HG02852 (cell line): ENCODE results near the gene PRTN3.
"Not testable (repeated sequence)": the region's sequence is repeated elsewhere in the genome, so short reads cannot be mapped to it uniquely, and the experiment has no call there.

Experiments used
- ATAC-seq: cut with Tn5 transposase; IDR thresholded peaks from one replicate; pipeline ENCODE4 v1.9.1; 2021; ENCODE audit warnings: mild to moderate bottlenecking, moderate library complexity; ENCODE audit not compliant: unreplicated experiment

PRTN3 gene

DNA sequence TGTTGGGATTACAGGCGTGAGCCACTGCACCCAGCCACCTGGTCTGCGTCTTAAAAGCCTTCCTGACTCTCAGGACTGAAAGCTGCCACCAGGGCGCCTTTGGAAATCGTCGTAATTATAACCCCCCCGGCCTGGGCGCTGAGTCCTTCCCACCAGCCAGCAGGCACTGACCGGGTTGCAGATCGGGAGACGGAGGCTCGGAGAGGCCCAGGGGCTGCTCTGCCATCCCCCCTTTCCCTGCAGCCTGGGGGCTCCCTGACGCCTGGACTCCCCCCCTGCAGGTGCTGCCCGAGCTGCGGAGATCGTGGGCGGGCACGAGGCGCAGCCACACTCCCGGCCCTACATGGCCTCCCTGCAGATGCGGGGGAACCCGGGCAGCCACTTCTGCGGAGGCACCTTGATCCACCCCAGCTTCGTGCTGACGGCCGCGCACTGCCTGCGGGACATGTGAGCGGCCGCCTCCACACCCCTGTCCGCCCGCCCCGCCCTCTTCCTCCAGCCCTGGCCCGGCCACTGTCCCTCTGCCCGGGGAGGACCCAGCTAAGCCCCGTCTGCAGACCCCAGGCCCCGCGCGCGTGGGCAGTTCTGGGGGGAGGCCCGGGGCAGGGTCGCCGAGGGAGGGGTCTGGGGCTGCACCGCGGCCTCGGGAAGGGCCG is 2.5 kb downstream of the PRTN3 start:
- no peak for ATAC-seq

DNA sequence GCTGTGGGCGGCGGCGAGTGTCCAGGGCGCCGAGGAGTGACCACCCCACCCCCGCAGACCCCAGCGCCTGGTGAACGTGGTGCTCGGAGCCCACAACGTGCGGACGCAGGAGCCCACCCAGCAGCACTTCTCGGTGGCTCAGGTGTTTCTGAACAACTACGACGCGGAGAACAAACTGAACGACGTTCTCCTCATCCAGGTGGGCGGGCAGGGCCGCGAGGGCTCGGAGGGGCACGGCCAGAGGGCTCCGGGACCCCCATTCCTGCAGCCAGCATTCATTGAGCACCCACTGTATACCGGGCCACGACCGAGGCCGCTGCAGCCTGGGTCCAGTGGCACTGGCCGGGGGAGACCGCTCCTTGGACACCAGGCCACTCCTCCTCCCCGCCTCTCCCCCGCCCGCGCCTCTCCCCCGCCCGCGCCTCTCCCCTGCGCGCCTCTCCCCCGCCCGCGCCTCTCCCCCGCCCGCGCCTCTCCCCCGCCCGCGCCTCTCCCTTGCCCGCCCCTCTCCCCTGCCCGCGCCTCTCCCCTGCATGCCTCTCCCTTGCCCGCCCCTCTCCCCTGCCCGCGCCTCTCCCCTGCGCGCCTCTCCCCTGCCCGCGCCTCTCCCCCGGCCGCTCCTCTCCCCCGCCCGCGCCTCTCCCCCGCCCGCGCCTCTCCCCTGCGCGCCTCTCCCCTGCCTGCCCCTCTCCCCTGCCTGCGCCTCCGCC is 3.2 kb downstream of the PRTN3 start:
- no peak for ATAC-seq

DNA sequence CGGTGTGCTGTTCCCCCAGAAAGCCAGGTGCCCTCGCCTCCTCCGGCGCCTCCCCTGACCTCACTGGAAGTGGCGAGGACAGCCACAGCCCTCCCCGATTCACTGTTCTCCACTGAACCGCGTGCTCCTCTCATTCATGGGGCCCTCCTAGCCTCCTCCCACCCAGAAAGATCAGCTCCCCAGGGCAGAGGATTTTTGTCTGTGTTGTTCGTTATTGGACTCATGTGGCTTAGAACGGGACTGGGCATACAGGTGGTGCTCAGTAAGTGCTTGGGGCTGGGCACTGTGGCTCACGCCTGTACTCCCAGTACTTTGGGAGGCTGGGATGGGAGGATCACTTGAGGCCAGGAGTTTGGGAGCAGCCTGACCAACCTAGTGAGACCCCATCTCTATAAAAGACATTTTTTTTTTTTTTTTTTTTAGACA is 3.8 kb downstream of the PRTN3 start:
- ATAC-seq: no peak

DNA sequence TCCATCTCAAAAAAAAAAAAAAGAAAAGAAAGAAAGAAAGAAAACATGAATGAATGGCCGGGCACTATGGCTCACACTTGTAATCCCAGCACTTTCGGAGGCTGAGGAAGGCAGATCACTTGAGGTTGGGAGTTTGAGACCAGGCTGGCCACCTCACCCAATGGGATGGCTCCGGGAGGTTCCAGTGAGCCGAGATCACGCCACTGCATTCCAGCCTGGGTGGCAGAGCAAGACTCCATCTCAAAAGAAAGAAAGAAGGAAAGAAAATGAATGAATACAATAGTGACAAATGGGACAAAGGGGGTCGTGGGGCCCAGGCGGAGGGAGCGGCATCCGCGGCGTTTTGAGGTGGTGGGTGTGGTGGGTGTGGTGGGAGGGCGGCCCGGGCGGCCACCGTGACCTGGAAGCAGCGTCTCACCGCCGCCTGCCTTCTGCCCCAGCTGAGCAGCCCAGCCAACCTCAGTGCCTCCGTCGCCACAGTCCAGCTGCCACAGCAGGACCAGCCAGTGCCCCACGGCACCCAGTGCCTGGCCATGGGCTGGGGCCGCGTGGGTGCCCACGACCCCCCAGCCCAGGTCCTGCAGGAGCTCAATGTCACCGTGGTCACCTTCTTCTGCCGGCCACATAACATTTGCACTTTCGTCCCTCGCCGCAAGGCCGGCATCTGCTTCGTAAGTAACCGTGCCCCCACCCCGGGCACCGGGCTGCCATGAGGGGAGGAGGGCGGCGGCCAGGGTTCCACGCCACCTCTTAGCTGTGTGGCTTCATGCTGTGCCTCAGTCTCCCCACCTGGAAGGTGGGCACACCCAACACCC is 5.1 kb downstream of the PRTN3 start:
- no peak for ATAC-seq

DNA sequence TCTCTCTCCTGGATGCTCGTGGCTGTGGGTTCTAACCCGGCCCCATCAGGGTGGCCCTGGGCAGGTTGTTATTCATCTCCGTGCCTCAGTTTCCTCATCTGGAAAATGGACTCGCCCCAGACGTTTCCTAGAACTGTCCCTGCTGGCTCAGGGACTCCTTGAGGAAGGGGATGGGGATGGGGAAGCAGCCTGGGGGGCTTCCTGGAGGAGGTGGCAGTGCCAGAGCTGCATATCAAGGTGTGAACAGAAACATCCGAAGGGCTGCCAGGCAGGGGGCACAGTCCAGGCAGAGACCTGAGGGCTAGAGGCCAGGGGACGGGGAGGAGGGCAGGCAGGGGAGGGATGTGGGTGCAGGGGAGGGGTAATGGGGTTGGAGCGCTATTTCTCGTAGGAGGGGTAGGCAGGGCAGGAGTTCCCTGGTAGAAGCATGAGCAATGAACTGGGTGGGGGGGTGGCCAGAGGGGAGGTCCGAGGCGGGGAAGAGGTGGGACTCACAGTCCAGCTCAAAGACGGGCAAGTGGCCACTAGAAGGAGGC is 7.7 kb downstream of the PRTN3 start:
- no peak for ATAC-seq

DNA sequence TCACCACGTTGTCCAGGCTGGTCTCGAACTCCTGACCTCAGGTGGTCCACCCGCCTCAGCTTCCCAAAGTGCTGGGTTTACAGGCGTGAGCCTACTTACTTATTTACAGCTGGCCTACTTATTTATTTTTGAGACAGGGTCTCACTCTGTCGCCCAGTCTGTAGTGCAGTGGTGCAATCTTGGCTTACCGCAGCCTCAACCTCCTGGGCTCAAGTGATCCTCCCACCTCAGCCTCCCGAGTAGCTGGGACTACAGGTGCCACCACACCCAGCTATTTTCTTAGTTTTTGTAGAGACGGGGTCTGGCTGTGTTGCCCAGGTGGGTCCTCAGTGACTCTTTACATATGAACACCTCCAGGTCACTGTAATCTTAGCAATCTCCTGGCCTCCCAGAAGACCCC is 8.4 kb downstream of the PRTN3 start:
- ATAC-seq: not testable (repeated sequence)

DNA sequence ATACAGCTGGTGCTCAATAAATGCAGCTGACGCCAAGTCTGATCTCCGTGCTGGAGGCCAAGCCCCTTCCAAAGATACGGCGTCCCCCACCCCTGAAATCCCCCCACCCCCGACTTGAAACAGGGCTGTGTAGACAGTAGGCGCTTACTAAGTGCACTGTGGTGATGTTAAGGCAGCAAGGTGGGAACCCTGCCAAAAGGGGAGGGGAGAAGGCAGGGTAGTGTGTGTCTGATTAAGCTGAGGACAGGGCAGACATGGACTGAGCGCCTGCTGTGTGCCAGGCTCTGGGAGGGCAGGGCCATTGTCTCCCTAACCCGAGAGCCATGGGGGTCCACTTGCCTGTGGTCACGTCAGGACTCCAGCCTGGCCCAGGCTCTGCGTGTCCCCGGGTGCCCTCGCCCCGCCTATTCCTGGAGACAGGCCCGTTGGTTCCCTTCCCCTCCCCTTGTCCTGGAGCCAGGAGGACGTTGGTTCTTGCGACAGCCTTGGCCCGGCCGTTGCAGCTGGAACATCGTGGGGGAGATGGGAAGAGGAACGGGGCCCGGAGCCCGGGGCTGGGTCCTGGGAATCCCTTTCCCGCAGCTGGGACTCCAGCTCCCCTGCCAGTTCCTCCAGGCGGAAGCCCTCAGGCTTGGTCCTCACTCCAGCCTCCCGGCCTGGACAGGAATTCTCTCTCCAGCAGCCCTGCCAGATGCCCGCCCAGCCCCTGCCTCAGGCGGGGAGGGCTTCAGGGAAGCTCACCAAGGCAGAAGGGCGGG is 9.6 kb downstream of the PRTN3 start:
- no peak for ATAC-seq

DNA sequence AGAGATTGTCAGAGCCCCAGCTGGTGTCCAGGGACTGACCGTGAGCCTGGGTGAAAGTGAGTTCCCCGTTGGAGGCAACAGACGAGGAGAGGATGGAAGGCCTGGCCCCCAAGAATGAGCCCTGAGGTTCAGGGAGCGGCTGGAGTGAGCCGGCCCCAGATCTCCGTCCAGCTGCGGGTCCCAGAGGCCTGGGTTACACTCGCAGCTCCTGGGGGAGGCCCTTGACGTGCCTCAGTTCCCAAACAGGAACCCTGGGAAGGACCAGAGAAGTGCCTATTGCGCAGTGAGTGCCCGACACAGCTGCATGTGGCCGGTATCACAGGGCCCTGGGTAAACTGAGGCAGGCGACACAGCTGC is 10.2 kb downstream of the PRTN3 start:
- ATAC-seq: no peak

DNA sequence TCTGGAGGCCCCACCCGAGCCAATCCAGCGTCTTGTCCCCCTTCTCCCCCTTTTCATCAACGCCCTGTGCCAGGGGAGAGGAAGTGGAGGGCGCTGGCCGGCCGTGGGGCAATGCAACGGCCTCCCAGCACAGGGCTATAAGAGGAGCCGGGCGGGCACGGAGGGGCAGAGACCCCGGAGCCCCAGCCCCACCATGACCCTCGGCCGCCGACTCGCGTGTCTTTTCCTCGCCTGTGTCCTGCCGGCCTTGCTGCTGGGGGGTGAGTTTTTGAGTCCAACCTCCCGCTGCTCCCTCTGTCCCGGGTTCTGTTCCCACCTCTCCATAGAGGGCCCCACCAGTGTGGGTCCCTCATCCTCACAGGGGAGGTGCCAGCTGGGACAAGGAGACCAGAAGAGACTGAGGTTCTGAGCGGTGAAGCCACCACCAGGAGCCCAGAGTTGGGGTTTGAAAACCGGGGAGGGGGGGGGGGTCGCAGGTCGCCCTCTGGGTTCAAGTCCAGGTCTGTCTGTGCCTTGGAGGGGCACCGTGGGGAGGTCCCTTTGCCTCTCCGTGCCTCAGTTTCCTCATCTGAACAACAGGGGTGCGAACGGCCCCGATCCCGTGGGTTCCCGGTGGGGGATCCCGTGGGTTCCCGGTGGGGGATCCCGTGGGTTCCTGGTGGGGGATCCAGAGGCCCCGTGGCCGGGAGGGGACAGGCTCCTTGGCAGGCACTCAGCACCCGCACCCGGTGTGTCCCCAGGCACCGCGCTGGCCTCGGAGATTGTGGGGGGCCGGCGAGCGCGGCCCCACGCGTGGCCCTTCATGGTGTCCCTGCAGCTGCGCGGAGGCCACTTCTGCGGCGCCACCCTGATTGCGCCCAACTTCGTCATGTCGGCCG is 11.6 kb downstream of the PRTN3 start, which contains the start of gene ELANE:
TSS of gene ELANE (plus strand) at position 168 of the 878 bp plus-strand sequence. CDS start at position 194, 26 bp downstream.
- no peak for ATAC-seq

DNA sequence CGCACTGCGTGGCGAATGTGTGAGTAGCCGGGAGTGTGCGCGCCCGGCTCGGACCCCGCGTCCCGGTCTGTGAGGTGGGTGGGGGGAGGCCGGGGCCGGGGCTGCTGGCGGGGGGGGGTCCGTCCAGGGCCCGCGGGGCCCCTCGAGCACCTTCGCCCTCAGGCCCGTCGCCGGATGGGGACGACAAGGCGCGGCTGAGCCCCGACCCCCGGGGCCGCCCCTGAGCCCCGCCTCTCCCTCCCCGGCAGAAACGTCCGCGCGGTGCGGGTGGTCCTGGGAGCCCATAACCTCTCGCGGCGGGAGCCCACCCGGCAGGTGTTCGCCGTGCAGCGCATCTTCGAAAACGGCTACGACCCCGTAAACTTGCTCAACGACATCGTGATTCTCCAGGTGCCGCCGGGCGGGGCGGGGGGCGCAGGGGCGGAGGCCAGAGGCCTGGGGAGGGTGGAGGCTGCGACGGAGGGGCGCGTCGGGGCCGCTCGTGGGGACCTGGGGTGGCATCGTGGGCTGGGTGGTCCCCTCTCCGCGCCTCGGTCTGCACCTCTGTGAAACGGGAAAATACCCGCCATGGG is 12.3 kb downstream of the PRTN3 start:
- no peak for ATAC-seq

DNA sequence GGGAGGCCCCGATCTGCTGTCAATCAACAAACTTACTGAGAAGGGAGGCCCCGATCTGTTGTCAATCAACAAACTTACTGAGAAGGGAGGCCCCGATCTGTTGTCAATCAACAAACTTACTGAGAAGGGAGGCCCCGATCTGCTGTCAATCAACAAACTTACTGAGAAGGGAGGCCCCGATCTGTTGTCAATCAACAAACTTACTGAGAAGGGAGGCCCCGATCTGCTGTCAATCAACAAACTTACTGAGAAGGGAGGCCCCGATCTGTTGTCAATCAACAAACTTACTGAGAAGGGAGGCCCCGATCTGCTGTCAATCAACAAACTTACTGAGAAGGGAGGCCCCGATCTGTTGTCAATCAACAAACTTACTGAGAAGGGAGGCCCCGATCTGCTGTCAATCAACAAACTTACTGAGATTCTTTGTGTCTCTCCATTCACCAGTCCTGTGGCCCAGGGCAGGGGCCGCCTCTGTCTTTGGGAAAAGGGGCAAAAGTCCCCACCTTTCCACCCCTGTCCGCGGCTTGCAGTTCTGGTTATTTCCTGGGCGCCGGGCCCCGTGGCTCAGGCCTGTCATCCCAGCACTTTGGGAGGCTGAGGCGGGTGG is 12.9 kb downstream of the PRTN3 start:
- not testable (repeated sequence) for ATAC-seq

DNA sequence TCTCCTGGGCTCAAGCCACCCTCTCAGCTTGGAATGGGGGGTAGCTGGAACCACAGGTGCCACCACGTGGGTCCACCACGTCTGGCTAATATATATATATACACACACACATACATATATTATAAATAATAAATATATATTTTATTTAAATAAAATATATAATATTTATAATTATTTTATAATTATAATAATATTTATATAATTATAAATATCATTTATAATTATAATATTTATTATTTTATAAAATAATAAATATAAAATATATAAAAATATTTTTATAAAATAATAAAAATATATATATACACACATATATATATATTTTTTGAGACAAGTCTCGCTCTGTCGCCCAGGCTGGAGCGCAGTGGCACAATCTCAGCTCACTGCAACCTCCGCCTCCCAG is 13.8 kb downstream of the PRTN3 start:
- no peak for ATAC-seq

DNA sequence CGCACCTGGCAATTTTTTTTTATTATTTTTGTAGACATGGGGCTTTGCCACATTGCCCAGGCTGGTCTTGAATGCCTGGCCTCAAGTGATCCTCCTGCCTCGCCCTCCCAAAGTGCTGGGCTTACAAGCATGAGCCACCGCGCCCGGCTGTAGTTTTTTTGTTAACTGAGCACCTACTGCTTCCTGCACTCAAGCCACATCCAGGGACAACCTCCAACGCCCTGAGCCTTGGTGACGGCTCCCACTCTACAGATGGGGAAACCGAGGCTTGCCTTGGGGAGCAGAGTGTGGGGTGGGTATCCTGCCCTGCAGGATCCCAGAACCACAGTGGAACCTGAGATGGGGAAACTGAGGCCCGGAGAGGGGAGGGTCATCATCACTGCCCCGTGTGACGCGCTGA is 14.3 kb downstream of the PRTN3 start:
- no peak for ATAC-seq

DNA sequence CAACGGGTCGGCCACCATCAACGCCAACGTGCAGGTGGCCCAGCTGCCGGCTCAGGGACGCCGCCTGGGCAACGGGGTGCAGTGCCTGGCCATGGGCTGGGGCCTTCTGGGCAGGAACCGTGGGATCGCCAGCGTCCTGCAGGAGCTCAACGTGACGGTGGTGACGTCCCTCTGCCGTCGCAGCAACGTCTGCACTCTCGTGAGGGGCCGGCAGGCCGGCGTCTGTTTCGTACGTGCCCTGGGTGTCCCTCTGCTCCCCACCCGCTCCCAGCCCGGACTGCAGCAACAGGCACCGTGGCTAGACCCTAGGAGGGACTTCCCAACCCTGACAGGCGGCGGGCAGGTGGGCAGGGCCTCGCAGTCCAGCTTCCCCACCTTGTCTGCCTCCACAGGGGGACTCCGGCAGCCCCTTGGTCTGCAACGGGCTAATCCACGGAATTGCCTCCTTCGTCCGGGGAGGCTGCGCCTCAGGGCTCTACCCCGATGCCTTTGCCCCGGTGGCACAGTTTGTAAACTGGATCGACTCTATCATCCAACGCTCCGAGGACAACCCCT is 14.8 kb downstream of the PRTN3 start:
- no peak for ATAC-seq

DNA sequence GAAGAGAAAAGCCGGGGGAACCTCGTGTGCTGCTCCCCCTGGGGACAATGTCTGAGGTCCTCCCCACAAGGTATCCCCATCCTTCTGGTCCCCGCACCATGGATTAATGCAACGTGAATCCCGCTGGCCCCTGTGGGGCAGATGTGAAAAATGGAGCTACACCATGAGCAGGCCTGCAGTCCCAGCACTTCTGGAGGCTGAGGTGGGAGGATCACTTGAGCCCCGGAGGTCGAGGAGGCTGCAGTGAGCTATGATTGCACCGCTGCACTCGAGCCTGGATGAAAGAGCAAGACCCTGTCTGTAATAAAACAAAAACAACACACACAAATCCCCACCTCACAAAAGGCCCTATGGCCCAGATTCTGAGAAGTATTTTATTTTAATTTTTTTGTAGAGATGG is 17.5 kb downstream of the PRTN3 start:
- ATAC-seq: no peak

DNA sequence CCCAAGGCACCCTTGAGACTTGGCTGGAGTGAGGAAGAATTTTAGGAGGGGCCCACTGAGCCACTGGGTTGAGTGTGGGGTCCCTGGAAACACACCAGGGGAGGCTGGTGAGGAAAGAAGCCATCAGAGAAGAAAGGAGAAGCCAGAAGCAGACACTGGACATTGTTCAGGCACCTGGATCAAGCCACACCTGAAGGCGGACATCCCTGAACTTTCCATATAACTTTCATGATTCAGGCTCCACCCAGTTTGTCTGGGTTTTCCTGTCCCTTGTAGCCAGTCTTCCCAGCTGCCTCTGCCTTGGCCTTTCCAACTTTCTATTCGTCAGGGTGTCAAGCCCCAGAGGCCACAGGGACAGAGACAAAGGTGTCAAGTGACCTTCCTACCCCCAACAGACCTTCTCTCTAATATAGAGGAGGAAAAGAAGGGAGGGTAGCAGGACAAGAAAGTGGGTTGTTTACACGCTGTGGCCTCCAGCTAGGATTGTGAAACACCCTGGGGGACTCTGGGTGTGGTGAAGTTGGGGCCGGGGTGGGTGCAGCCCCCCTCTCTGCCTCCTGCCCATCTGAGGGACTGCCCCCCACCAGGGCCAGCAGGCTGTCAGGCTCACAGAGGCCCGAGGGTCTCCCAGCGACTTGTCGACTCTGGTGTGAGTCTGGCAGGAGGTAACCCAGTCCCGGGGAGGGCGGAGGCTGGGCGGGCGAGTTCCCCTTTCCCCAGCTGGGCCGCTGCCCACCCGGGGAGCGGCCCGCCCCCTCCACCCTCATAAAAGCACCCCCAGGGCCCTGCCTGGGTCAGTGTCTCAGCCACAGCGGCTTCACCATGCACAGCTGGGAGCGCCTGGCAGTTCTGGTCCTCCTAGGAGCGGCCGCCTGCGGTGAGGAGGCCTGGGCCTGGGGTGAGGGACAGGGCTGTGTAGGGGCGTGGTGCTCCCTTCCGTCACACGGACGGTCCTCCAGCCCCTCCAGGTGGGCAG is 18.4 kb downstream of the PRTN3 start, which contains the start of gene CFD:
TSS of gene CFD (plus strand) at position 797 of the 976 bp plus-strand sequence. CDS start at position 823, 26 bp downstream.
- no peak for ATAC-seq

DNA sequence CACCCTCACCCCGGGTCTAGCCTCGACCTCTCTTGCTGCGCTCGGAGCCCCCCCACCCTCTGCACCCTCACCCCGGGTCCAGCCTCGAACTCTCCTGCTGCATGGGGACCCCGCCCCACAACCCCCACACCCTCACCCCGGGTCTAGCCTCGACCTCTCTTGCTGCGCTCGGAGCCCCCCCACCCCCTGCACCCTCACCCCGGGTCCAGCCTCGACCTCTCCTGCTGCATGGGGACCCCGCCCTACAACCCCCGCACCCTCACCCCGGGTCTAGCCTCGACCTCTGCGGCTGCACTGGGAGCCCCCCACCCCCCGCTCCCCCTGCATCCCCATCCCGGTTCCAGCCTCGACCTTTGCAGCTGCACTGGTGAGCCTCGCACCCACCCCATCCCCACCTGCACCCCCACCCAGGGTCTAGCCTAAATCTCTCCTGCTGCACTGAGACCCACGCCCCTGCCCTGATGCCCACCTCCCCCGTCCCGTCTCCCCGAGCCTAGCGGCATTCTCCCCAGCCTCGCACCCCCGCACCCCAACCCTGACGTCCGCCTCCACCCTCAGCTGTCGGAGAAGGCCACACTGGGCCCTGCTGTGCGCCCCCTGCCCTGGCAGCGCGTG is 20.4 kb downstream of the PRTN3 start:
- ATAC-seq: no peak
